Stimulated activated CD8-positive, alpha-beta memory T cell treated with anti-CD3 and anti-CD28 coated beads, Interleukin-15, amount 100 ng/mL, for 1 hour (primary cell): ENCODE measurements around the gene VPS41.
"Not testable (repeated sequence)": the region's sequence is repeated elsewhere in the genome, so short reads cannot be mapped to it uniquely, and the experiment has no call there.

Source experiments
- DNase-seq: peaks from one replicate; pipeline ENCODE4 v3.0.0-alpha.2; 2020; ENCODE audit warnings: low read depth

VPS41 gene

GRCh38 chr7:38854947-38855346 is 54.0 kb downstream of the VPS41 start:
- DNase-seq = not testable (repeated sequence)

GRCh38 chr7:38851321-38851720 is 57.7 kb downstream of the VPS41 start:
- no peak for DNase-seq

- no peak for DNase-seq
Measured at GRCh38 chr7:38846280-38846679, 62.7 kb downstream of the VPS41 start.

- no peak for DNase-seq
Measured at GRCh38 chr7:38844952-38845563, 63.9 kb downstream of the VPS41 start.

- no peak for DNase-seq
Measured at GRCh38 chr7:38842746-38843145, 66.2 kb downstream of the VPS41 start.

- no peak for DNase-seq
Measured at GRCh38 chr7:38840736-38841460, 68.1 kb downstream of the VPS41 start.

GRCh38 chr7:38839851-38840250 is 69.1 kb downstream of the VPS41 start:
- DNase-seq = no peak

GRCh38 chr7:38838725-38839385 is 70.1 kb downstream of the VPS41 start:
- no peak for DNase-seq

- DNase-seq = no peak
Measured at GRCh38 chr7:38834357-38834756, 74.6 kb downstream of the VPS41 start.

- DNase-seq = no peak
Measured at GRCh38 chr7:38833329-38833728, 75.7 kb downstream of the VPS41 start.

GRCh38 chr7:38831259-38831996 is 77.6 kb downstream of the VPS41 start:
- no peak for DNase-seq

- no peak for DNase-seq
Measured at GRCh38 chr7:38830826-38831225, 78.2 kb downstream of the VPS41 start.

GRCh38 chr7:38829488-38830165 is 79.4 kb downstream of the VPS41 start:
- no peak for DNase-seq

- DNase-seq = no peak
Measured at GRCh38 chr7:38828026-38828425, 81.0 kb downstream of the VPS41 start.

- no peak for DNase-seq
Measured at GRCh38 chr7:38825721-38826440, 83.1 kb downstream of the VPS41 start.

GRCh38 chr7:38824948-38825347 is 84.0 kb downstream of the VPS41 start:
- DNase-seq = no peak

- DNase-seq = no peak
Measured at GRCh38 chr7:38822549-38822948, 86.4 kb downstream of the VPS41 start.

GRCh38 chr7:38820571-38820970 is 88.4 kb downstream of the VPS41 start:
- DNase-seq = no peak

- DNase-seq = no peak
Measured at GRCh38 chr7:38819463-38819862, 89.5 kb downstream of the VPS41 start.

- DNase-seq = no peak
Measured at GRCh38 chr7:38817526-38817925, 91.5 kb downstream of the VPS41 start.

GRCh38 chr7:38813768-38814167 is 95.2 kb downstream of the VPS41 start:
- DNase-seq = no peak
